Neural cell (in vitro differentiated cells): Measurements from ENCODE around the gene NXF1. TPM values are rescaled to one million over a fixed set of nuclear protein-coding genes. Genes with fewer than 3 reads are reported as not detected.
A peak's percentile ranks its signal among the peaks of the same experiment; 100 is the strongest.

ENCODE experiments used
- H2AFZ ChIP-seq: fragments of 200-600, 300-800 bp; sonication (generic), shearing (Covaris generic); 2 replicates; pipeline ENCODE4 v1.6.0; 2014; ENCODE audit warnings: low read depth, mild to moderate bottlenecking, antibody characterized with exemption, low read length, moderate library complexity
- H3F3A ChIP-seq: fragments of 200-600 bp; shearing (Covaris generic); 2 replicates; pipeline ENCODE4 v1.6.1; 2016; ENCODE audit warnings: mild to moderate bottlenecking, moderate library complexity, mixed read lengths, antibody characterized with exemption, low read length; ENCODE audit not compliant: insufficient read depth, poor library complexity, severe bottlenecking
- H3K27ac ChIP-seq: fragments of 200-600, 300-800 bp; sonication (generic), shearing (Covaris generic); 2 replicates; pipeline ENCODE4 v1.5.1; 2014; ENCODE audit warnings: mild to moderate bottlenecking, low read length, moderate library complexity
- H3K27me3 ChIP-seq: fragments of 300-800, 200-600 bp; sonication (generic), shearing (Covaris generic); 2 replicates; pipeline ENCODE4 v1.6.0; 2014; ENCODE audit warnings: mild to moderate bottlenecking, low read depth, low read length, moderate library complexity; ENCODE audit not compliant: insufficient read depth
- H3K36me3 ChIP-seq: fragments of 300-800, 200-600 bp; sonication (generic), shearing (Covaris generic); 2 replicates; pipeline ENCODE4 v1.5.1; 2014; ENCODE audit warnings: mild to moderate bottlenecking, antibody characterized with exemption, low read length, moderate library complexity; ENCODE audit not compliant: insufficient read depth
- H3K4me2 ChIP-seq: fragments of 300-800, 200-600 bp; sonication (generic), shearing (Covaris generic); 2 replicates; pipeline ENCODE4 v1.6.0; 2014; ENCODE audit warnings: mild to moderate bottlenecking, low read length
- H3K4me3 ChIP-seq: fragments of 300-800, 200-600 bp; sonication (generic), shearing (Covaris generic); 2 replicates; pipeline ENCODE4 v1.5.1; 2014; ENCODE audit warnings: mild to moderate bottlenecking, low read length, moderate library complexity
- H3K79me2 ChIP-seq: fragments of 200-600 bp; shearing (Covaris generic); replicated peaks from 2 replicates; pipeline ENCODE4 v1.6.0; 2014; ENCODE audit warnings: mild to moderate bottlenecking, low read length, moderate library complexity; ENCODE audit not compliant: insufficient read depth
- H3K9ac ChIP-seq: fragments of 300-800, 200-600 bp; sonication (generic), shearing (Covaris generic); 2 replicates; pipeline ENCODE4 v1.6.1; 2016; ENCODE audit warnings: mild to moderate bottlenecking, low read length, mixed read lengths
- H3K9me2 ChIP-seq: fragments of 200-600 bp; shearing (Covaris generic); 2 replicates; pipeline ENCODE4 v1.6.1; 2016; ENCODE audit warnings: mild to moderate bottlenecking, low read length, mixed read lengths; ENCODE audit not compliant: insufficient read depth
- H3K9me3 ChIP-seq: fragments of 200-600, 300-800 bp; sonication (generic), shearing (Covaris generic); 2 replicates; pipeline ENCODE4 v1.6.1; 2016; ENCODE audit warnings: mild to moderate bottlenecking, mixed run types, low read length, moderate library complexity, mixed read lengths
- H4K20me1 ChIP-seq: fragments of 200-600 bp; shearing (Covaris generic); 2 replicates; pipeline ENCODE4 v1.6.1; 2016; ENCODE audit warnings: mild to moderate bottlenecking, mixed run types; ENCODE audit not compliant: insufficient read depth
- EP300 ChIP-seq: fragments of 450-650 bp; conservative IDR thresholded peaks from 2 replicates; pipeline ENCODE4 v1.6.1; 2014; ENCODE audit warnings: antibody characterized with exemption, mild to moderate bottlenecking, moderate library complexity; ENCODE audit not compliant: poor library complexity, severe bottlenecking
- EZH2 ChIP-seq: fragments of 200-600, 300-800 bp; shearing (Covaris generic), sonication (generic); IDR thresholded peaks from 2 replicates; pipeline ENCODE4 v1.6.1; 2014; ENCODE audit warnings: antibody characterized with exemption, low read length, borderline replicate concordance, mild to moderate bottlenecking; ENCODE audit not compliant: insufficient read depth, poor library complexity, severe bottlenecking
- MXI1 ChIP-seq: fragments of 450-650 bp; conservative IDR thresholded peaks from 2 replicates; pipeline ENCODE4 v1.6.1; 2014; ENCODE audit warnings: antibody characterized with exemption, mild to moderate bottlenecking; ENCODE audit not compliant: poor library complexity, severe bottlenecking
- POLR2AphosphoS5 ChIP-seq: IDR thresholded peaks from 2 replicates; pipeline ENCODE4 v1.6.1; 2012
- RAD21 ChIP-seq: fragments of 450-650 bp; conservative IDR thresholded peaks from 2 replicates; pipeline ENCODE4 v1.6.1; 2014; ENCODE audit warnings: antibody characterized with exemption, mild to moderate bottlenecking, moderate library complexity
- SMC3 ChIP-seq: fragments of 450-650 bp; conservative IDR thresholded peaks from 2 replicates; pipeline ENCODE4 v1.6.1; 2014; ENCODE audit warnings: antibody characterized with exemption, mild to moderate bottlenecking, moderate library complexity; ENCODE audit not compliant: poor library complexity
- TAF1 ChIP-seq: IDR thresholded peaks from 2 replicates; pipeline ENCODE4 v1.6.1; 2012; ENCODE audit warnings: low read depth
- polyA plus RNA-seq: library from polyadenylated mRNA; depleted of rRNA; stranded (reverse); fragments of >200 nt; gene quantifications from 2 replicates; pipeline ENCODE4 v1.2.3, GENCODE V29; 2014
- TF ChIP-seq, protein P1 (sequence below): IDR thresholded peaks from 2 replicates; pipeline ENCODE4 v1.6.1; 2012; ENCODE audit warnings: borderline replicate concordance
- TF ChIP-seq, protein P2 (sequence below): fragments of 450-650 bp; IDR thresholded peaks from 2 replicates; pipeline ENCODE4 v1.5.1; 2014; ENCODE audit warnings: antibody characterized with exemption, mild to moderate bottlenecking, moderate library complexity; ENCODE audit not compliant: poor library complexity, severe bottlenecking

The NXF1 gene
- polyA plus RNA-seq, 1 donor from 2014 or later, result 26.0 TPM

DNA sequence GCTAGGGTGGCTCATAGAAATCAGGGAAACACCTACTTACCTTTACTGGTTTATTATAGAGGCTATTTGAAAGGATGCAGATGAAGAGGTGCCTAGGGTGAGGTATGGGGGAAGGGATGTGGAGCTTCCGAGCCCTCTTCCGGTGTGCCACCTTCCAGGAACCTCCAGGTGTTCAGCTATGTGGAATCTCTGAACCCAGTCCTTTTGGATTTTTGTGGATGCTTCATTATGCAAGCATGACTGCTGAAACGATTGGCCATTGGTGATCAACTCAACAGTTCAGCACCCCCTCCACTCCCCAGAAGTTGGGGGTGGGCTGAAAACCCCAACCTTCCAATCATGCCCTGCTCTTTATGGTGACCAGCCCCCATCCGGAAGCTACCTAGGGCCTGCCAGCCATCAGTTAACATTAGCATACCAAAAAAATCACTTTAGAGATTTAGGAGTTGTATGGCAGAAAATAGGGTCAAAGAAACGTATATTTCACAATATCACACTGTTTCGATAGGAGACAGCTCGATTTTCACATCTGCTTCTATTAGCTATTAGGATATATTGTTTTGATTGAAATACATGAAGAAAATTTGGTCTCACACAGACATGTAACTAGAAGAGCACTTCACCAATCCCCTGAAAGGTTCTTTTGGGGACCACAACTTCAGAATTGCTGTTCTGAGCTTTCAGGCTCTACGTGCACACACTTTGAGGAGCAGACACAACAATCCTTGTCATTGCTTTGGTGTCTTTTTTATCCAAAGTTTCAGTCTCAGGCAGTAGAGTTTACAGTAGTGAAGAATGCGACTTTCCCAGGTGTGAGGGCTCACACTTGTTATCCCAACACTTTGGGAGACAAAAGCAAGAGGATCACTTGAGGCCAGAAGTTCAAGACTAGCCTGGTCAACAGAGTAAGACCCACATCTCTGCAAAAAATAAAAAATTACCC lies 47.1 kb downstream of the NXF1 start:
- H3F3A ChIP-seq, result no peaks in the 10 kb centered on the region
- no peak overlapping the region for H2AFZ ChIP-seq
- H3K36me3 ChIP-seq, result no peaks in the 10 kb centered on the region
- no peaks in the 10 kb centered on the region for H4K20me1 ChIP-seq
- no peak overlapping the region for H3K4me2 ChIP-seq
- H3K9me2 ChIP-seq, result no peaks in the 10 kb centered on the region
- TF ChIP-seq EP300 (no peak), TAF1 (no peak), POLR2AphosphoS5 (no peak), EZH2 (no peak), RAD21 (no peak), MXI1 (no peak), SMC3 (no peak)
- TF ChIP-seq, protein P1, sequence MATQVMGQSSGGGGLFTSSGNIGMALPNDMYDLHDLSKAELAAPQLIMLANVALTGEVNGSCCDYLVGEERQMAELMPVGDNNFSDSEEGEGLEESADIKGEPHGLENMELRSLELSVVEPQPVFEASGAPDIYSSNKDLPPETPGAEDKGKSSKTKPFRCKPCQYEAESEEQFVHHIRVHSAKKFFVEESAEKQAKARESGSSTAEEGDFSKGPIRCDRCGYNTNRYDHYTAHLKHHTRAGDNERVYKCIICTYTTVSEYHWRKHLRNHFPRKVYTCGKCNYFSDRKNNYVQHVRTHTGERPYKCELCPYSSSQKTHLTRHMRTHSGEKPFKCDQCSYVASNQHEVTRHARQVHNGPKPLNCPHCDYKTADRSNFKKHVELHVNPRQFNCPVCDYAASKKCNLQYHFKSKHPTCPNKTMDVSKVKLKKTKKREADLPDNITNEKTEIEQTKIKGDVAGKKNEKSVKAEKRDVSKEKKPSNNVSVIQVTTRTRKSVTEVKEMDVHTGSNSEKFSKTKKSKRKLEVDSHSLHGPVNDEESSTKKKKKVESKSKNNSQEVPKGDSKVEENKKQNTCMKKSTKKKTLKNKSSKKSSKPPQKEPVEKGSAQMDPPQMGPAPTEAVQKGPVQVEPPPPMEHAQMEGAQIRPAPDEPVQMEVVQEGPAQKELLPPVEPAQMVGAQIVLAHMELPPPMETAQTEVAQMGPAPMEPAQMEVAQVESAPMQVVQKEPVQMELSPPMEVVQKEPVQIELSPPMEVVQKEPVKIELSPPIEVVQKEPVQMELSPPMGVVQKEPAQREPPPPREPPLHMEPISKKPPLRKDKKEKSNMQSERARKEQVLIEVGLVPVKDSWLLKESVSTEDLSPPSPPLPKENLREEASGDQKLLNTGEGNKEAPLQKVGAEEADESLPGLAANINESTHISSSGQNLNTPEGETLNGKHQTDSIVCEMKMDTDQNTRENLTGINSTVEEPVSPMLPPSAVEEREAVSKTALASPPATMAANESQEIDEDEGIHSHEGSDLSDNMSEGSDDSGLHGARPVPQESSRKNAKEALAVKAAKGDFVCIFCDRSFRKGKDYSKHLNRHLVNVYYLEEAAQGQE, result no peak
- TF ChIP-seq, protein P2, sequence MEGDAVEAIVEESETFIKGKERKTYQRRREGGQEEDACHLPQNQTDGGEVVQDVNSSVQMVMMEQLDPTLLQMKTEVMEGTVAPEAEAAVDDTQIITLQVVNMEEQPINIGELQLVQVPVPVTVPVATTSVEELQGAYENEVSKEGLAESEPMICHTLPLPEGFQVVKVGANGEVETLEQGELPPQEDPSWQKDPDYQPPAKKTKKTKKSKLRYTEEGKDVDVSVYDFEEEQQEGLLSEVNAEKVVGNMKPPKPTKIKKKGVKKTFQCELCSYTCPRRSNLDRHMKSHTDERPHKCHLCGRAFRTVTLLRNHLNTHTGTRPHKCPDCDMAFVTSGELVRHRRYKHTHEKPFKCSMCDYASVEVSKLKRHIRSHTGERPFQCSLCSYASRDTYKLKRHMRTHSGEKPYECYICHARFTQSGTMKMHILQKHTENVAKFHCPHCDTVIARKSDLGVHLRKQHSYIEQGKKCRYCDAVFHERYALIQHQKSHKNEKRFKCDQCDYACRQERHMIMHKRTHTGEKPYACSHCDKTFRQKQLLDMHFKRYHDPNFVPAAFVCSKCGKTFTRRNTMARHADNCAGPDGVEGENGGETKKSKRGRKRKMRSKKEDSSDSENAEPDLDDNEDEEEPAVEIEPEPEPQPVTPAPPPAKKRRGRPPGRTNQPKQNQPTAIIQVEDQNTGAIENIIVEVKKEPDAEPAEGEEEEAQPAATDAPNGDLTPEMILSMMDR, result no peak
- no peak overlapping the region for H3K4me3 ChIP-seq
- H3K9ac ChIP-seq, result no peak overlapping the region
- H3K79me2 ChIP-seq, result peaks cover 16% of the 10 kb centered on the region
- no peak overlapping the region for H3K27ac ChIP-seq
- no peaks in the 10 kb centered on the region for H3K9me3 ChIP-seq
- H3K27me3 ChIP-seq, result no peaks in the 10 kb centered on the region

DNA sequence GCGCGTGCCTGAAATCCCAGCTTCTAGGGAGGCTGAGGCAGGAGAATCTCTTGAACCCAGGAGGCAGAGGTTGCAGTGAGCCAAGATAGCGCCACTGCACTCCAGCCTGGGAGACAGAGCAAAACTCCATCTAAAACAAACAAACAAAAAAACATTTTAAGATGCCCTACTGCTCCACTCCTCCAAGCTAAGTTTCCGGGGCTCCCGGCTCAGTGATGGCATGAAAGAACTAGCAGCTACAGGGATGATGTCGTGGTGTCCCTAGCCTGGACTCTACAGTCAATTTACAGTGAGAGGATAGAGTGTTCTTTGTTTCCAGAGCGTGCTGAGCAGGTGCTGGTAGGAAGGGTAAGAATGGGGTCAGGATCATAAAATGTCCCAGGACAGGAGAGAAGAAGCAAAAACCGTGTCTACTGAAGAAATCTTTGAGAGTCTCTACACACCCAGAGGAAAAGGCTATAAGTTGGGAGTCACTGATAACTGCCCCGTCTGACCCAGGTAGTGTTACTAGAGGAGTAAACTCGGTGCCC lies 50.1 kb downstream of the NXF1 start:
- Histone ChIP-seq H2AFZ (no peak overlapping the region), H3K27ac (peak overlapping the region; percentile 95), H3K36me3 (no peaks in the 10 kb centered on the region), H3F3A (no peaks in the 10 kb centered on the region), H4K20me1 (no peaks in the 10 kb centered on the region), H3K4me3 (no peak overlapping the region), H3K9me2 (no peaks in the 10 kb centered on the region), H3K9ac (no peak overlapping the region), H3K27me3 (no peaks in the 10 kb centered on the region), H3K9me3 (no peaks in the 10 kb centered on the region), H3K4me2 (no peak overlapping the region), H3K79me2 (peaks cover 5% of the 10 kb centered on the region)
- TF ChIP-seq TAF1 (no peak), MXI1 (no peak), EZH2 (no peak), SMC3 (no peak), RAD21 (no peak), POLR2AphosphoS5 (no peak), EP300 (no peak)
- TF ChIP-seq, protein P2, result no peak
- TF ChIP-seq, protein P1, result no peak
